ENCODE results near the gene ANGPTL1.

The ANGPTL1 gene

GRCh38 chr1:178844436-178844835 is 26.4 kb downstream of the ANGPTL1 start:
- DNase-seq (ENCODE audit: low read depth), result no peak
- no peak for TF ChIP-seq CTCF (IDR thresholded peaks at IDR 0.05; ENCODE audit: control insufficient read depth, insufficient read depth, low read depth, low read length, missing control alignments)
- no peak overlapping the region for H3K4me3 ChIP-seq (ENCODE audit: control insufficient read depth, low read depth, low read length)

DNA sequence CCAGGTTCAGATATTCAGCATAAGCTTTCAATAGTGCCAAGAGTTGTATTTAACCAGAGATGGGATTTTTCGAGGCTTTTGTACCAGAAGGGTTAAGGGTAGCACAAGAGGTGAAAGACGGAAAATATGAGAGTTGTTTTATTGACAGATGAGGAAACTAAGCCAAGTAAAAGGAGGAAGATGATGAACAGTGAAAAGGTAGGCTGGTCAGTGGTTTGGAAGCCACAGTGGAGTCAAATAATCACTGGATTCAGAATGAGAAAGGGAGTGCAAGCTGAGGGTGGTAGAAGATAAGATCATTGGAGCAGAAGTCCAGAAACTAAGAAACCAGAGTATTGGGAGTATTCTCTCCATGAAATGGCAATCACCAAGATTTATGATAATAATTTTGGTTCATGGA is 45.7 kb downstream of the ANGPTL1 start:
- no peak for DNase-seq (ENCODE audit: low read depth)
- no peak for TF ChIP-seq CTCF (IDR thresholded peaks at IDR 0.05; ENCODE audit: control insufficient read depth, insufficient read depth, low read depth, low read length, missing control alignments)
- no peak overlapping the region for H3K4me3 ChIP-seq (ENCODE audit: control insufficient read depth, low read depth, low read length)

DNA sequence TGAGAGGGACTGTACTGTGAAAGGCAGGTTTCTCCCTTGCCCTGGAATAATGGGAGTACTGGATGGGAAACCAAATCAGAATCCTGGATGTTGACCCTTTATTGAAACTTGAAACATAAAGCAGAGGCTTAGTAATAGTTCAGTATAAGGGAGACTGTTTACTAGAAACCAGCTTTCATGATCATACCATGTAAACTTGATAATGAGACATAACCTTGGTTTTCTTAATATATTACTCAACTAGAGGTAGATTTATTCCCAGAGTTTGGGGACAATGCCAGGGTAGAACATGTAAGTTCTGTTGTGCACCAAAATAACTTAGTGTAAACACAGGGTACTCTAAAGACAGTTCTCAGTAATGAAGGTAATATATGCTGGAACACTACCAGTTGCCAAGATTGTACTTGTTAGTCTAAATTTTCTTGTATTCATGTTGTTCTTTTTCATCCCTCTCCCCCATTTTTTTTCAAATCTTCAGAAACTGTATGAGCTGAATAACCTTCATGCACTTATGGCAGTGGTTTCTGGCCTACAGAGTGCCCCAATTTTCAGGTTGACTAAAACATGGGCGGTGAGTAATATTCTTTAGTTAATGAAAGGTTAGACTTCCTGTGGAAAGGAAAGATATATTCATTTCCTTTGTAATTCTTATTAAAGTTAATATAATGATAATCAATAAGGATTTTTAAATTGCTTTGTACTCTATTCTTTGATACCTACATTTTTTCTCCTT is 49.6 kb downstream of the ANGPTL1 start:
- TF ChIP-seq CTCF (IDR thresholded peaks at IDR 0.05; ENCODE audit: control insufficient read depth, insufficient read depth, low read depth, low read length, missing control alignments), result no peak
- no peak for DNase-seq (ENCODE audit: low read depth)
- H3K4me3 ChIP-seq (ENCODE audit: control insufficient read depth, low read depth, low read length), result no peak overlapping the region

- no peak for TF ChIP-seq CTCF (IDR thresholded peaks at IDR 0.05; ENCODE audit: control insufficient read depth, insufficient read depth, low read depth, low read length, missing control alignments)
- DNase-seq (ENCODE audit: low read depth), result no peak
- no peak overlapping the region for H3K4me3 ChIP-seq (ENCODE audit: control insufficient read depth, low read depth, low read length)
Observed at GRCh38 chr1:178819123-178819522, 51.8 kb downstream of the ANGPTL1 start.

DNA sequence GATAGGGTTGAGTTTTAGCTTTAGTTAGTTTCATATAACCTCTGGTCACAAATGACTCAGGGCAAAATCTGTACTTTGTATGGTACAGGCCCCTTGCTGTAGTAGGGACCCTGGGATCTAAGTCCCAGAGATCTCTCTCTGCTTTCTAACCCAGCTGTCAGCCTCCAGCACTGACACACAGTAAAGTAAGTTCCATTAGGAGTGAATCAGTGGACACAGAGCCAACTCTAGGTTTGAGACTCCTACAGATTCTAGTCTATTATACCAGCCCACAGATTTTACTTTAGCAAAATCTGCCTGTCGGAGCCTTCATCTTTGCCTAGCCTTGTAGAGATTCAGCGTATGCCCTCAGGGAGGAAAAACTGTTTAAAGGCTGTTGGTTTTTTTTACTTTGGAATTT is 52.5 kb downstream of the ANGPTL1 start:
- H3K4me3 ChIP-seq (ENCODE audit: control insufficient read depth, low read depth, low read length), result no peak overlapping the region
- no peak for TF ChIP-seq CTCF (IDR thresholded peaks at IDR 0.05; ENCODE audit: control insufficient read depth, insufficient read depth, low read depth, low read length, missing control alignments)
- DNase-seq (ENCODE audit: low read depth), result peak; percentile 23

DNA sequence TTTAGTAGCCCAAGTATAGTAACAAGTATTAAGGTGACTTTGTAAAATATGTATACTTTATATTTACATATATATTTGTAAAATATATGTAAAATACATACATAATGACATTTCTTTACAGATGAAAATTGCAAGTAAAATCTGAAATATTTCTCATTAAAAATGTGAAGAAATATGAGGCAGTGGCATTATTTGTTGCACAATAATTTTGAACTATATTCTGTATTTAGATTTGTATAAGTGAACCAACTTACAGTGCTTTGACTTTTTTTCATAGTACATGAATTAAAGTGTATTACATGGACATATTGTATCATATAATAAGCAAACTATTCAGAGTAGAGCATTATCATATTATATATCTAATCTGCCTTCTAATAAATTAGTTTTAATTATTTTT is 60.3 kb downstream of the ANGPTL1 start:
- no peak for TF ChIP-seq CTCF (IDR thresholded peaks at IDR 0.05; ENCODE audit: control insufficient read depth, insufficient read depth, low read depth, low read length, missing control alignments)
- no peak overlapping the region for H3K4me3 ChIP-seq (ENCODE audit: control insufficient read depth, low read depth, low read length)
- DNase-seq (ENCODE audit: low read depth), result no peak

All from AG09309 (cell line).